IMR-90 (cell line): ENCODE results near the gene SURF1.

Source experiments
- MXI1 ChIP-seq: IDR thresholded peaks from 2 replicates; pipeline ENCODE4 v1.6.1; 2012; ENCODE audit warnings: low read depth, mild to moderate bottlenecking, low read length, moderate library complexity, borderline replicate concordance
- POLR2A ChIP-seq: IDR thresholded peaks from 2 replicates; pipeline ENCODE4 v1.6.1; 2012; ENCODE audit warnings: mild to moderate bottlenecking, low read depth, low read length
- RAD21 ChIP-seq: IDR thresholded peaks from 2 replicates; pipeline ENCODE4 v1.6.1; 2012; ENCODE audit warnings: low read length, improper control_type of control experiment
- RFX5 ChIP-seq: IDR thresholded peaks from 2 replicates; pipeline ENCODE4 v1.8.0; 2012; ENCODE audit warnings: low read depth, mild to moderate bottlenecking, low read length, moderate library complexity
- TF ChIP-seq, protein P1 (sequence below): conservative IDR thresholded peaks from 2 replicates; pipeline ENCODE4 v1.5.1; 2012; ENCODE audit warnings: mild to moderate bottlenecking, low read depth, low read length, improper control_type of control experiment

DNA sequence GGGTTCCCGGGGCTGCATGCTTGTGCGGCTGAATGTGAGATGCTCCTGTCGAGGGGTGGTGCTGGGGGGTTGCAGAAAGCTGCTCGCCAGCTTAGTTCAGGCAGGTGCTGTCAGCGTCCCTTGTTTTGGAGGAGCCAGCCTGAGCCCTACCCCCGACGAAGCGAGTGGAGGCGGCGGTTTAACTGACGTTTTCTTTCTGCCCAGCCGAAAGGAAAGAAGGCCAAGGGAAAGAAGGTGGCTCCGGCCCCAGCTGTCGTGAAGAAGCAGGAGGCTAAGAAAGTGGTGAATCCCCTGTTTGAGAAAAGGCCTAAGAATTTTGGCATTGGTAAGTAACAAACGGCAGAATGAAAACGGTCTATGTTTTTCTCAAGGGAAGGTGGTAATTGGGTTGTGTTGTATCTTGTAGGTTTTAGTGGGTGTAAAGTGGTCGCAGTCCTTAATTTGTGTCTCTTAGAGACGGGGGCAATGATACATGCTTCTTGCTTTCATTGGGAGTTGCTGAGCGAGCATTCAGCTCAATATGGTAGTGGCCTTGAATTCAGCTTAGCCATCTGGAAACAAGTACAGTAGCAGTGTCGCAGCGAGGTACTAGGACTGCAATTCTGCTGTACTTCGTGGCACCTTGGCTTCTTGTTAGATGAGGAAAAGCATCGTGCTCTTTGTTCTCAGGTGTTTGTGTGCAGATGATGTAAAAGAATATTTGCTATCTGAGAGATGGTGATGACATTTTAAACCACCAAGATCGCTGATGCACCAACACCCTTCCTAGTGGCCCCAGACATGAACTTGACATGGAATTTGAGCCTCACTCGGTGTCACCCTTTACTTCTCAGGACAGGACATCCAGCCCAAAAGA is 7.3 kb downstream of the SURF1 start:
- TF ChIP-seq RAD21 = no peak
- TF ChIP-seq, protein P1, sequence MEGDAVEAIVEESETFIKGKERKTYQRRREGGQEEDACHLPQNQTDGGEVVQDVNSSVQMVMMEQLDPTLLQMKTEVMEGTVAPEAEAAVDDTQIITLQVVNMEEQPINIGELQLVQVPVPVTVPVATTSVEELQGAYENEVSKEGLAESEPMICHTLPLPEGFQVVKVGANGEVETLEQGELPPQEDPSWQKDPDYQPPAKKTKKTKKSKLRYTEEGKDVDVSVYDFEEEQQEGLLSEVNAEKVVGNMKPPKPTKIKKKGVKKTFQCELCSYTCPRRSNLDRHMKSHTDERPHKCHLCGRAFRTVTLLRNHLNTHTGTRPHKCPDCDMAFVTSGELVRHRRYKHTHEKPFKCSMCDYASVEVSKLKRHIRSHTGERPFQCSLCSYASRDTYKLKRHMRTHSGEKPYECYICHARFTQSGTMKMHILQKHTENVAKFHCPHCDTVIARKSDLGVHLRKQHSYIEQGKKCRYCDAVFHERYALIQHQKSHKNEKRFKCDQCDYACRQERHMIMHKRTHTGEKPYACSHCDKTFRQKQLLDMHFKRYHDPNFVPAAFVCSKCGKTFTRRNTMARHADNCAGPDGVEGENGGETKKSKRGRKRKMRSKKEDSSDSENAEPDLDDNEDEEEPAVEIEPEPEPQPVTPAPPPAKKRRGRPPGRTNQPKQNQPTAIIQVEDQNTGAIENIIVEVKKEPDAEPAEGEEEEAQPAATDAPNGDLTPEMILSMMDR = no peak
- no peak for TF ChIP-seq MXI1
- no peak for TF ChIP-seq POLR2A
- no peak for TF ChIP-seq RFX5
